Mammary microvascular endothelial cell (primary cell): ENCODE measurements around the gene SLC25A38. TPM values are rescaled to one million over a fixed set of nuclear protein-coding genes. Genes with fewer than 3 reads are reported as not detected.

ENCODE experiments used
- total RNA-seq: library from RNA; depleted of rRNA; stranded (reverse); fragments of >200 nt; gene quantifications from 2 replicates; pipeline ENCODE4 v1.2.3, GENCODE V29; 2015

The SLC25A38 gene, protein sequence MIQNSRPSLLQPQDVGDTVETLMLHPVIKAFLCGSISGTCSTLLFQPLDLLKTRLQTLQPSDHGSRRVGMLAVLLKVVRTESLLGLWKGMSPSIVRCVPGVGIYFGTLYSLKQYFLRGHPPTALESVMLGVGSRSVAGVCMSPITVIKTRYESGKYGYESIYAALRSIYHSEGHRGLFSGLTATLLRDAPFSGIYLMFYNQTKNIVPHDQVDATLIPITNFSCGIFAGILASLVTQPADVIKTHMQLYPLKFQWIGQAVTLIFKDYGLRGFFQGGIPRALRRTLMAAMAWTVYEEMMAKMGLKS
- 16.7 and 17.0 TPM in 2 replicates for total RNA-seq

DNA sequence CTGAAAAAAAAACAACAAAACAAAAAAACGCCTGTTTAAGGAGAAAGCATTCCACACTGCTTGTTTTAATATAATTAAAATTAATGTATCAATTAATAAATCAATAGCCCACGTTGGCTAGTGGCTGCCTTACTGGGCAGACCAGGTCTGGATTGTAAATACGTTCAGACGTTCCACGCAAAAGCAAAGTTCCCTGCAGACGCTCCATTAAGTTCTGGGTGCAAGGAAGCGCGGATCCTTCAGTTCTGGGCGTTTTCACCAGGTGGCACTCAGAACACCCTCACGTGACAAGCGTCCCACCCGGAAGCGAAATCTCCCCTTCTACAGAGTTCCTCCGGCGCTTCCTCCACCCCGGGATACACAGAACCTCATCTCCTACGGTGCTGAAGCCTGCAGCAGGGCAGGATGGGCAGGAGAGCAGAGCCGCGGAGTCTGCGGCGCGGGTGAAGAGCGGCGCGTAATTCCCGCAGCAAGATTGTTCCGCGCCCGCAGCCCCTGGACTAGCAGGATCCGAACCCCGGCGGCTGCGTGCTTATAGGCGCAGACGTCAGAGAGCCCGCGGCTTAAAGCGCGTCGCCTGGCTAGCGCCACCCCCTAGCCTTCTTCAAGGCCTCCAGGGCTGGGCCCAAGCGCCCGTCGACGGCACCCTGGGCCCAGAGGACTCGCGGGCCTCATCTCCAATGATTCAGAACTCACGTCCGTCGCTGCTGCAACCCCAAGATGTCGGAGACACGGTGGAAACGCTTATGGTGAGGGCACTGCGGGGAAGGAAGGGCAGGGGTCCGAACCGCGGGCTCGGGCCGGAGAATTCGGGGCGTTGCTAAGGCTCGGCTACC, at the start of gene SLC25A38:
TSS of gene SLC25A38 (plus strand) at position 326 of the 836 bp plus-strand sequence. CDS start at position 681, 355 bp downstream.

DNA sequence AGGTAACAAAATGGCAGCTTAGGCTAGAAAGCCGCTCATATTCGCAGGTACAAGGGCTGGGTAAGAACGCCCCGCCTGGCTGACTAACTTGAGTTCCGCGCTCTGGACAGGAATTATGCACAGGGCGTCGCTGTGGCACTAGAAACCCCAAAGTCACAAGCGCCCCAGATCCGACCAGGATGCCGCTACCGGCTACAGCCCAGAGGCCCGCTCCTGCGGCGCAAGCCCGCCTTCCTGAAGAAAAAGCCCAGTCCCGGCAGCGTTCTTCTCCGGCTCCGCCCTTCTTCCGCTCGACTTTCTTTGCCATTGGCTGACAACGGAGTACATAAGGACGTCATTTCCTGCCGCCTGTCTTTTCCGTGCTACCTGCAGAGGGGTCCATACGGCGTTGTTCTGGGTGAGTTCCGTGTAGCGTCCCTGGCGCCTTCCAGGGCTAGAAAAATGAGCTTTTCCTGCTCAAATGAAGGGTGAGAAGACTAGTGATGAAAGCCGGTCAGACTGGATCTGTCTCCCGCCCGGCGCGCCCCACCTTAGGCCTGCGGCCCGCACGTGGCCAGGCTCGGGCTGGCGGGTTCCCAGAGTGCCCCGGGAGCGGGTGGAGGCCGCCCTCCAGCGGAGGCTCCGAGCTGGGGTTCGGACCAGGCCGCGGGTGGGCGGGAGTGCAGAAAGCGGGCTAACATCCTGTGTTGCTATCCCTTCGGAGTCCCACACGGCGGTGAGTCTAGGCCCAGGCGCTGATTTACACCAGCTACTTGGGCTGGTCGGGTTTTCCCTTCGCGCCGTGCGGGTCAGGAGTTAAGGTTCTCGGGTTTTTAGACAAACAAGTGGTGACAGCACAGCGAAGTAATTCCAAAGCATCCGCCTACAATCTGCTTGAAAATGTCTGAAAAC, 23.4 kb downstream of the SLC25A38 start, which contains the start of gene RPSA:
TSS of gene RPSA (plus strand) at position 353 of the 891 bp plus-strand sequence. CDS start 934 bp downstream, outside the sequence.

Other genes starting within 250 kb of the SLC25A38 start
- gene CSRNP1, start 229.8 kb upstream of the SLC25A38 start, total RNA-seq: 16.4 and 18.1 TPM in 2 replicates
- gene XIRP1, start 190.8 kb upstream of the SLC25A38 start, total RNA-seq: not detected in 2 replicates
- not detected in 2 replicates for gene CX3CR1, start 103.3 kb upstream of the SLC25A38 start, total RNA-seq
- gene CCR8, start 53.7 kb upstream of the SLC25A38 start, total RNA-seq: not detected in 2 replicates
- 1,569 and 1,648 TPM in 2 replicates for gene RPSA, start 23.4 kb downstream of the SLC25A38 start, total RNA-seq
- under 0.01 and 0.05 TPM in 2 replicates for gene MOBP, start 84.3 kb downstream of the SLC25A38 start, total RNA-seq